ENCODE results near the gene KCNQ1OT1.

Gene KCNQ1OT1

GRCh38 chr11:2737226-2737590 lies 37.4 kb upstream of the KCNQ1OT1 start:
- DNase-seq (ENCODE audit: low read depth in 3 of 3, low spot score in 1 of 3): no peak

GRCh38 chr11:2736577-2737225 lies 36.9 kb upstream of the KCNQ1OT1 start:
- no peak for DNase-seq (ENCODE audit: low read depth in 3 of 3, low spot score in 1 of 3)

- DNase-seq (ENCODE audit: low read depth in 3 of 3, low spot score in 1 of 3): no peak
Measured at GRCh38 chr11:2735053-2735589, 35.3 kb upstream of the KCNQ1OT1 start.

- DNase-seq (ENCODE audit: low read depth in 3 of 3, low spot score in 1 of 3): no peak
Measured at GRCh38 chr11:2734181-2735052, 34.6 kb upstream of the KCNQ1OT1 start.

- no peak for DNase-seq (ENCODE audit: low read depth in 3 of 3, low spot score in 1 of 3)
Measured at GRCh38 chr11:2732940-2733628, 33.3 kb upstream of the KCNQ1OT1 start.

- no peak for DNase-seq (ENCODE audit: low read depth in 3 of 3, low spot score in 1 of 3)
Measured at GRCh38 chr11:2732261-2732939, 32.6 kb upstream of the KCNQ1OT1 start.

- DNase-seq (ENCODE audit: low read depth in 3 of 3, low spot score in 1 of 3): no peak
Measured at GRCh38 chr11:2731130-2732125, 31.6 kb upstream of the KCNQ1OT1 start.

GRCh38 chr11:2730272-2731129 lies 30.7 kb upstream of the KCNQ1OT1 start:
- no peak for DNase-seq (ENCODE audit: low read depth in 3 of 3, low spot score in 1 of 3)

GRCh38 chr11:2729841-2730240 lies 30.0 kb upstream of the KCNQ1OT1 start:
- no peak for DNase-seq (ENCODE audit: low read depth in 3 of 3, low spot score in 1 of 3)

GRCh38 chr11:2728663-2729332 lies 29.0 kb upstream of the KCNQ1OT1 start:
- DNase-seq (ENCODE audit: low read depth in 3 of 3, low spot score in 1 of 3): no peak

GRCh38 chr11:2728128-2728662 lies 28.4 kb upstream of the KCNQ1OT1 start:
- no peak for DNase-seq (ENCODE audit: low read depth in 3 of 3, low spot score in 1 of 3)

GRCh38 chr11:2726964-2727363 lies 27.2 kb upstream of the KCNQ1OT1 start:
- no peak for DNase-seq (ENCODE audit: low read depth in 3 of 3, low spot score in 1 of 3)

- no peak for DNase-seq (ENCODE audit: low read depth in 3 of 3, low spot score in 1 of 3)
Measured at GRCh38 chr11:2725368-2726300, 25.8 kb upstream of the KCNQ1OT1 start.

GRCh38 chr11:2724653-2725367 lies 25.0 kb upstream of the KCNQ1OT1 start:
- DNase-seq (ENCODE audit: low read depth in 3 of 3, low spot score in 1 of 3): no peak

GRCh38 chr11:2724104-2724503 lies 24.3 kb upstream of the KCNQ1OT1 start:
- no peak for DNase-seq (ENCODE audit: low read depth in 3 of 3, low spot score in 1 of 3)

- no peak for DNase-seq (ENCODE audit: low read depth in 3 of 3, low spot score in 1 of 3)
Measured at GRCh38 chr11:2722955-2723354, 23.2 kb upstream of the KCNQ1OT1 start.

Data from stimulated activated CD4-positive, alpha-beta T cell treated with anti-CD3 and anti-CD28 coated beads, TNF-alpha, amount 100 ng/mL, for 1 hour (primary cell).